ENCODE results near the gene FYB1.
A peak's percentile ranks its signal among the peaks of the same experiment; 100 is the strongest.

FYB1 gene

GRCh38 chr5:39115644-39116343 is 103.6 kb downstream of the FYB1 start:
- no peak for DNase-seq

- no peak for DNase-seq
Observed at GRCh38 chr5:39114155-39114554, 105.2 kb downstream of the FYB1 start.

GRCh38 chr5:39113354-39113953 is 105.9 kb downstream of the FYB1 start:
- no peak for DNase-seq

GRCh38 chr5:39109606-39110005 is 109.8 kb downstream of the FYB1 start:
- DNase-seq, result no peak

GRCh38 chr5:39108987-39109386 is 110.4 kb downstream of the FYB1 start:
- no peak for DNase-seq

GRCh38 chr5:39107350-39107749 is 112.0 kb downstream of the FYB1 start:
- DNase-seq, result no peak

GRCh38 chr5:39106322-39106721 is 113.0 kb downstream of the FYB1 start:
- DNase-seq, result no peak

- no peak for DNase-seq
Observed at GRCh38 chr5:39104221-39104620, 115.1 kb downstream of the FYB1 start.

GRCh38 chr5:39102684-39103155 is 116.6 kb downstream of the FYB1 start:
- DNase-seq, result no peak

GRCh38 chr5:39100851-39101396 is 118.4 kb downstream of the FYB1 start:
- no peak for DNase-seq

- DNase-seq, result no peak
Observed at GRCh38 chr5:39100301-39100850, 119.0 kb downstream of the FYB1 start.

GRCh38 chr5:39099831-39100230 is 119.5 kb downstream of the FYB1 start:
- no peak for DNase-seq

GRCh38 chr5:39093352-39093751 is 126.0 kb downstream of the FYB1 start:
- DNase-seq, result no peak

- DNase-seq, result no peak
Observed at GRCh38 chr5:39092581-39093351, 126.6 kb downstream of the FYB1 start.

GRCh38 chr5:39091940-39092580 is 127.3 kb downstream of the FYB1 start:
- no peak for DNase-seq

- no peak for DNase-seq
Observed at GRCh38 chr5:39083968-39084367, 135.4 kb downstream of the FYB1 start.

- DNase-seq, result no peak
Observed at GRCh38 chr5:39082995-39083394, 136.4 kb downstream of the FYB1 start.

GRCh38 chr5:39080597-39081204 is 138.7 kb downstream of the FYB1 start:
- DNase-seq, result peak; percentile 22

- DNase-seq, result no peak
Observed at GRCh38 chr5:39080168-39080567, 139.2 kb downstream of the FYB1 start.

- no peak for DNase-seq
Observed at GRCh38 chr5:39079147-39079546, 140.2 kb downstream of the FYB1 start.

- DNase-seq, result no peak
Observed at GRCh38 chr5:39076757-39077728, 142.3 kb downstream of the FYB1 start.

Measured in NCI-H1092 treated with DMSO at 0.1 percent for 48 hours (cell line).